8988T (cell line): Measurements from ENCODE around the gene NT5C2.
"Not testable (repeated sequence)": the region's sequence is repeated elsewhere in the genome, so short reads cannot be mapped to it uniquely, and the experiment has no call there.

ENCODE experiments used
- DNase-seq: peaks from one replicate; pipeline ENCODE4 v3.0.0; 2011

NT5C2 gene

GRCh38 chr10:103198648-103199047, 5.6 kb upstream of the NT5C2 start:
- no peak for DNase-seq

GRCh38 chr10:103197903-103198302, 4.8 kb upstream of the NT5C2 start:
- DNase-seq, result no peak

- DNase-seq, result no peak
Observed at GRCh38 chr10:103197174-103197573, 4.1 kb upstream of the NT5C2 start.

- DNase-seq, result no peak
Observed at GRCh38 chr10:103196516-103196915, 3.4 kb upstream of the NT5C2 start.

GRCh38 chr10:103193820-103194529, 903 bp upstream of the NT5C2 start:
- DNase-seq, result no peak

- DNase-seq, result no peak
Observed at GRCh38 chr10:103192451-103193106, 493 bp downstream of the NT5C2 start.

GRCh38 chr10:103192089-103192450, 1.0 kb downstream of the NT5C2 start:
- DNase-seq, result no peak

GRCh38 chr10:103191198-103191597, 1.9 kb downstream of the NT5C2 start:
- DNase-seq, result not testable (repeated sequence)

GRCh38 chr10:103188853-103189252, 4.2 kb downstream of the NT5C2 start:
- DNase-seq, result no peak

- no peak for DNase-seq
Observed at GRCh38 chr10:103186128-103186527, 6.9 kb downstream of the NT5C2 start.

GRCh38 chr10:103184615-103185014, 8.5 kb downstream of the NT5C2 start:
- no peak for DNase-seq

- DNase-seq, result not testable (repeated sequence)
Observed at GRCh38 chr10:103183991-103184451, 9.1 kb downstream of the NT5C2 start.

GRCh38 chr10:103181244-103181643, 11.8 kb downstream of the NT5C2 start:
- no peak for DNase-seq

GRCh38 chr10:103180491-103180890, 12.6 kb downstream of the NT5C2 start:
- no peak for DNase-seq

- no peak for DNase-seq
Observed at GRCh38 chr10:103177123-103177522, 15.9 kb downstream of the NT5C2 start.

- DNase-seq, result no peak
Observed at GRCh38 chr10:103175580-103176285, 17.3 kb downstream of the NT5C2 start.

GRCh38 chr10:103174324-103174723, 18.7 kb downstream of the NT5C2 start:
- not testable (repeated sequence) for DNase-seq

GRCh38 chr10:103171278-103171677, 21.8 kb downstream of the NT5C2 start:
- DNase-seq, result no peak

GRCh38 chr10:103168438-103168837, 24.6 kb downstream of the NT5C2 start:
- no peak for DNase-seq

GRCh38 chr10:103167554-103167953, 25.5 kb downstream of the NT5C2 start:
- not testable (repeated sequence) for DNase-seq

- no peak for DNase-seq
Observed at GRCh38 chr10:103166523-103166922, 26.5 kb downstream of the NT5C2 start.

- not testable (repeated sequence) for DNase-seq
Observed at GRCh38 chr10:103163766-103164403, 29.2 kb downstream of the NT5C2 start.

- DNase-seq, result no peak
Observed at GRCh38 chr10:103157246-103157645, 35.8 kb downstream of the NT5C2 start.
